ENCODE data around the gene ICAM2.

DNA sequence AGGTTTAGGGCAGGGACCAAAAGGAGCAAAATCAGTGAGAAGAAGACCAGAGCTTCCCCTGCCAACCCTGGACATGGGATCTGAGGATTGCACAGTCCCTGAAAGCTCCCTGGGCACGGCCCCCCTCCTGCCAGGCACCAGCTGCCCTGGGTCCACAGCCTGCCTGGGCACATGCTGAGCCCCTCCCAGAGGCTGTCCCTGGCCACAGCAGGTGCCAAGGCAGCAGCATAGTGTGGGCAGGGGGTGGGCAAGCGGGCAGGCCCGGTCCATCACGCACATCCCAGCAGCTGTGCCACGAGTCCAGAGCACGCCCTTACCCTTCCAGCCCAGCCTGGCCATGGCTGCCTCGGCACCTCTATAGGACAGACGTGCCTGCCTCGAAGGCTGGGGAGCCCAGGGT, 60.4 kb downstream of the ICAM2 start:
- TF ChIP-seq, protein P1, sequence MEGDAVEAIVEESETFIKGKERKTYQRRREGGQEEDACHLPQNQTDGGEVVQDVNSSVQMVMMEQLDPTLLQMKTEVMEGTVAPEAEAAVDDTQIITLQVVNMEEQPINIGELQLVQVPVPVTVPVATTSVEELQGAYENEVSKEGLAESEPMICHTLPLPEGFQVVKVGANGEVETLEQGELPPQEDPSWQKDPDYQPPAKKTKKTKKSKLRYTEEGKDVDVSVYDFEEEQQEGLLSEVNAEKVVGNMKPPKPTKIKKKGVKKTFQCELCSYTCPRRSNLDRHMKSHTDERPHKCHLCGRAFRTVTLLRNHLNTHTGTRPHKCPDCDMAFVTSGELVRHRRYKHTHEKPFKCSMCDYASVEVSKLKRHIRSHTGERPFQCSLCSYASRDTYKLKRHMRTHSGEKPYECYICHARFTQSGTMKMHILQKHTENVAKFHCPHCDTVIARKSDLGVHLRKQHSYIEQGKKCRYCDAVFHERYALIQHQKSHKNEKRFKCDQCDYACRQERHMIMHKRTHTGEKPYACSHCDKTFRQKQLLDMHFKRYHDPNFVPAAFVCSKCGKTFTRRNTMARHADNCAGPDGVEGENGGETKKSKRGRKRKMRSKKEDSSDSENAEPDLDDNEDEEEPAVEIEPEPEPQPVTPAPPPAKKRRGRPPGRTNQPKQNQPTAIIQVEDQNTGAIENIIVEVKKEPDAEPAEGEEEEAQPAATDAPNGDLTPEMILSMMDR (IDR thresholded peaks at IDR 0.05; ENCODE audit: insufficient read depth, low read length, poor library complexity, severe bottlenecking), result no peak
- TF ChIP-seq EZH2phosphoT487 (conservative IDR thresholded peaks at IDR 0.05; ENCODE audit: low read length), result no peak
